Iris pigment epithelial cell (primary cell): ENCODE measurements around the gene GPR87.

ENCODE experiments used
- DNase-seq: peaks from one replicate; pipeline ENCODE4 v3.0.0-alpha.2; 2011; ENCODE audit warnings: low read depth

The GPR87 gene

GRCh38 chr3:151281671-151282324, 34.8 kb downstream of the GPR87 start:
- peak; percentile 94 for DNase-seq

GRCh38 chr3:151278230-151278629, 38.4 kb downstream of the GPR87 start, which contains the start of gene P2RY14:
P2RY14 (minus strand) TSS chr3:151278542; CDS start chr3:151214316, 64,226 bp downstream.
- no peak for DNase-seq

GRCh38 chr3:151276687-151277042, 40.0 kb downstream of the GPR87 start:
- DNase-seq = no peak

- DNase-seq = no peak
Observed at GRCh38 chr3:151276038-151276686, 40.5 kb downstream of the GPR87 start.

- DNase-seq = no peak
Observed at GRCh38 chr3:151275091-151275490, 41.5 kb downstream of the GPR87 start.

GRCh38 chr3:151269631-151270030, 47.0 kb downstream of the GPR87 start:
- DNase-seq = no peak

- DNase-seq = peak; percentile 27
Observed at GRCh38 chr3:151268267-151269235, 48.1 kb downstream of the GPR87 start.

GRCh38 chr3:151267066-151267465, 49.6 kb downstream of the GPR87 start:
- no peak for DNase-seq

- no peak for DNase-seq
Observed at GRCh38 chr3:151265866-151266265, 50.8 kb downstream of the GPR87 start.

- DNase-seq = no peak
Observed at GRCh38 chr3:151265166-151265565, 51.5 kb downstream of the GPR87 start.

GRCh38 chr3:151264605-151265004, 52.0 kb downstream of the GPR87 start:
- no peak for DNase-seq

- peak; percentile 30 for DNase-seq
Observed at GRCh38 chr3:151262871-151263525, 53.6 kb downstream of the GPR87 start.

GRCh38 chr3:151259664-151260063, 57.0 kb downstream of the GPR87 start:
- DNase-seq = peak; percentile 77

- no peak for DNase-seq
Observed at GRCh38 chr3:151256749-151257148, 59.9 kb downstream of the GPR87 start.

- DNase-seq = no peak
Observed at GRCh38 chr3:151248772-151249337, 67.8 kb downstream of the GPR87 start.
